ENCODE results near the gene CEP164.

DNA sequence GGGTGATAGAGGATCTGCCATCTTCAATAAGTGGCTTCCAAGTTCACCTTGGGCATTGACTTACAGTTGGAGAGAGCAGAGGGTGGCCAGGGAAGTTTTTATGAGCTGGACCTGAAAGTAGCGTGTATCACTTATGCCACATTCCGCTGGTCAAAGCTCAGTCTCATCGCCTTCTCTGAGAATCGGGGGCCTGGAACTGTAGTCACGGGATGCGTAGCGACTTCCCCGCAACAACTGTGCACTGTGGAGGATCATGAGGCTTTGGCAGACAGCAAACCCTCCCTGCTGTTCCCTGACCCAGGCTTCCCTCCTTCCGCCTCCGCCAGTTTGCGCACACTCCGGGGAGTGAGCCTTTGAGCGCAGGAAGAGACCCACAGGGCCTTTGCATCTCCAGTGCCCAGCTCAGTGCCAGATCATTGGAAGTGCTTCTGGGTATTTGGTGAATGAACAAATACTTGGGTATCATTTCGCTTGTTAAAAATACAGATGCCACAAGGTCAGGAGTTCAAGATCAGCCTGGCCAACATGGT lies 95.5 kb downstream of the CEP164 start:
- TF ChIP-seq, protein P1, sequence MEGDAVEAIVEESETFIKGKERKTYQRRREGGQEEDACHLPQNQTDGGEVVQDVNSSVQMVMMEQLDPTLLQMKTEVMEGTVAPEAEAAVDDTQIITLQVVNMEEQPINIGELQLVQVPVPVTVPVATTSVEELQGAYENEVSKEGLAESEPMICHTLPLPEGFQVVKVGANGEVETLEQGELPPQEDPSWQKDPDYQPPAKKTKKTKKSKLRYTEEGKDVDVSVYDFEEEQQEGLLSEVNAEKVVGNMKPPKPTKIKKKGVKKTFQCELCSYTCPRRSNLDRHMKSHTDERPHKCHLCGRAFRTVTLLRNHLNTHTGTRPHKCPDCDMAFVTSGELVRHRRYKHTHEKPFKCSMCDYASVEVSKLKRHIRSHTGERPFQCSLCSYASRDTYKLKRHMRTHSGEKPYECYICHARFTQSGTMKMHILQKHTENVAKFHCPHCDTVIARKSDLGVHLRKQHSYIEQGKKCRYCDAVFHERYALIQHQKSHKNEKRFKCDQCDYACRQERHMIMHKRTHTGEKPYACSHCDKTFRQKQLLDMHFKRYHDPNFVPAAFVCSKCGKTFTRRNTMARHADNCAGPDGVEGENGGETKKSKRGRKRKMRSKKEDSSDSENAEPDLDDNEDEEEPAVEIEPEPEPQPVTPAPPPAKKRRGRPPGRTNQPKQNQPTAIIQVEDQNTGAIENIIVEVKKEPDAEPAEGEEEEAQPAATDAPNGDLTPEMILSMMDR (IDR thresholded peaks at IDR 0.05; ENCODE audit: low read depth, low read length) = no peak
- no peak for TF ChIP-seq EZH2phosphoT487 (IDR thresholded peaks at IDR 0.05; ENCODE audit: low read depth)

All from OCI-LY3 (cell line).